ENCODE data around the gene SMIM20.

SMIM20 gene

GRCh38 chr4:25928379-25929297 is 14.6 kb downstream of the SMIM20 start:
- DNase-seq: no peak

- DNase-seq: no peak
Observed at GRCh38 chr4:25929298-25929686, 15.3 kb downstream of the SMIM20 start.

- DNase-seq: no peak
Observed at GRCh38 chr4:25930731-25931354, 16.8 kb downstream of the SMIM20 start.

- no peak for DNase-seq
Observed at GRCh38 chr4:25936696-25937095, 22.7 kb downstream of the SMIM20 start.

- no peak for DNase-seq
Observed at GRCh38 chr4:25937801-25938200, 23.8 kb downstream of the SMIM20 start.

GRCh38 chr4:25938366-25938765 is 24.3 kb downstream of the SMIM20 start:
- no peak for DNase-seq

GRCh38 chr4:25938787-25939186 is 24.8 kb downstream of the SMIM20 start:
- no peak for DNase-seq

- no peak for DNase-seq
Observed at GRCh38 chr4:25939330-25939729, 25.3 kb downstream of the SMIM20 start.

- no peak for DNase-seq
Observed at GRCh38 chr4:25941457-25942221, 27.6 kb downstream of the SMIM20 start.

GRCh38 chr4:25943312-25943711 is 29.3 kb downstream of the SMIM20 start:
- DNase-seq: no peak

GRCh38 chr4:25943805-25944204 is 29.8 kb downstream of the SMIM20 start:
- DNase-seq: no peak

GRCh38 chr4:25948051-25948450 is 34.0 kb downstream of the SMIM20 start:
- DNase-seq: no peak

GRCh38 chr4:25949173-25949748 is 35.2 kb downstream of the SMIM20 start:
- DNase-seq: no peak

- DNase-seq: no peak
Observed at GRCh38 chr4:25949994-25950393, 36.0 kb downstream of the SMIM20 start.

- DNase-seq: no peak
Observed at GRCh38 chr4:25950461-25951389, 36.7 kb downstream of the SMIM20 start.

- DNase-seq: no peak
Observed at GRCh38 chr4:25951390-25951952, 37.5 kb downstream of the SMIM20 start.

GRCh38 chr4:25953740-25954139 is 39.7 kb downstream of the SMIM20 start:
- no peak for DNase-seq

- DNase-seq: no peak
Observed at GRCh38 chr4:25954293-25954904, 40.4 kb downstream of the SMIM20 start.

GRCh38 chr4:25955705-25956104 is 41.7 kb downstream of the SMIM20 start:
- no peak for DNase-seq

GRCh38 chr4:25956260-25956659 is 42.2 kb downstream of the SMIM20 start:
- no peak for DNase-seq

GRCh38 chr4:25958110-25958509 is 44.1 kb downstream of the SMIM20 start:
- DNase-seq: no peak
